Neutrophil (primary cell): ENCODE results near the gene PHTF1.

Source experiments
- H3K27ac ChIP-seq: fragments of 200-600 bp; sonication (generic); 2 replicates; pipeline ENCODE4 v1.5.1; 2016; ENCODE audit warnings: mild to moderate bottlenecking, moderate library complexity
- H3K27me3 ChIP-seq: fragments of 200-600 bp; sonication (generic); 2 replicates; pipeline ENCODE4 v1.6.0; 2016; ENCODE audit warnings: mild to moderate bottlenecking
- H3K36me3 ChIP-seq: fragments of 200-600 bp; sonication (generic); 2 replicates; pipeline ENCODE4 v1.5.1; 2017
- H3K4me1 ChIP-seq, 2 experiments: fragments of 200-600 bp in 1 of 2; sonication (generic) in 1 of 2; 1 replicate in 1 of 2; 2 replicates in 1 of 2; pipeline versions ENCODE4 v1.5.1 to v1.6.1; 2013 to 2016; ENCODE audit warnings: low read depth in 1 of 2, low read length in 1 of 2, mild to moderate bottlenecking in 1 of 2, moderate library complexity in 1 of 2; ENCODE audit not compliant: control insufficient read depth in 1 of 2, insufficient read depth in 1 of 2
- H3K4me3 ChIP-seq, 2 experiments: fragments of 200-600 bp in 1 of 2; sonication (generic) in 1 of 2; 1 replicate in 1 of 2; 2 replicates in 1 of 2; pipeline ENCODE4 v1.5.1; 2013 to 2016; ENCODE audit warnings: low read depth in 1 of 2, low read length in 1 of 2, mild to moderate bottlenecking in 1 of 2, moderate library complexity in 1 of 2
- H3K9me3 ChIP-seq: fragments of 200-600 bp; sonication (generic); 2 replicates; pipeline ENCODE4 v1.5.1; 2016
- TF ChIP-seq, protein P1 (sequence below): fragments of 200-600 bp; sonication (generic); IDR thresholded peaks from 2 replicates; pipeline ENCODE4 v1.5.1; 2016; ENCODE audit warnings: antibody characterized with exemption

Gene PHTF1

DNA sequence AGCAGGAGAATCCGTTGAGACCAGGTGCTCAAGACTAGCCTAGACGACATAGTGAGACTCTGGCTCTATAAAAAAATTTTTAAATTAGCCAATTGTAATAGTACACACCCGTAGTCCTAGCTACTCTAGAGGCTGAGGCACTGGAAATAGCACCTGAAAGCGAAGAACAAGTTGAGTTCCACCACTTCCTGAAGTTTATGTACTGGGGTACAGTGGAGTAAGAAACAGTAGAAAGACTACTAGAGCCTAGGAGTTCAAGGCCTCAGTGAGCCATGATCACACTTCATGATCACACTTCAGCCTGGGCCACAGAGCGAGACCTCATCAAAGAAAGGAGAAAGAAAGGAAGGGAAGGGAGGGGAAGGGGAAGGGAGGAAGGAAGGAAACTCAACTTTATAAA lies 33.2 kb upstream of the PHTF1 start:
- no peaks in the 10 kb centered on the region for H3K9me3 ChIP-seq
- no peak overlapping the region for H3K4me3 ChIP-seq
- TF ChIP-seq, protein P1, sequence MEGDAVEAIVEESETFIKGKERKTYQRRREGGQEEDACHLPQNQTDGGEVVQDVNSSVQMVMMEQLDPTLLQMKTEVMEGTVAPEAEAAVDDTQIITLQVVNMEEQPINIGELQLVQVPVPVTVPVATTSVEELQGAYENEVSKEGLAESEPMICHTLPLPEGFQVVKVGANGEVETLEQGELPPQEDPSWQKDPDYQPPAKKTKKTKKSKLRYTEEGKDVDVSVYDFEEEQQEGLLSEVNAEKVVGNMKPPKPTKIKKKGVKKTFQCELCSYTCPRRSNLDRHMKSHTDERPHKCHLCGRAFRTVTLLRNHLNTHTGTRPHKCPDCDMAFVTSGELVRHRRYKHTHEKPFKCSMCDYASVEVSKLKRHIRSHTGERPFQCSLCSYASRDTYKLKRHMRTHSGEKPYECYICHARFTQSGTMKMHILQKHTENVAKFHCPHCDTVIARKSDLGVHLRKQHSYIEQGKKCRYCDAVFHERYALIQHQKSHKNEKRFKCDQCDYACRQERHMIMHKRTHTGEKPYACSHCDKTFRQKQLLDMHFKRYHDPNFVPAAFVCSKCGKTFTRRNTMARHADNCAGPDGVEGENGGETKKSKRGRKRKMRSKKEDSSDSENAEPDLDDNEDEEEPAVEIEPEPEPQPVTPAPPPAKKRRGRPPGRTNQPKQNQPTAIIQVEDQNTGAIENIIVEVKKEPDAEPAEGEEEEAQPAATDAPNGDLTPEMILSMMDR: no peak
- H3K27me3 ChIP-seq: no peaks in the 10 kb centered on the region
- H3K4me1 ChIP-seq: peaks cover 4 to 11% of the 10 kb centered on the region in 2 experiments
- H3K27ac ChIP-seq: peak overlapping the region; percentile 28
- H3K36me3 ChIP-seq: peaks cover 21% of the 10 kb centered on the region

DNA sequence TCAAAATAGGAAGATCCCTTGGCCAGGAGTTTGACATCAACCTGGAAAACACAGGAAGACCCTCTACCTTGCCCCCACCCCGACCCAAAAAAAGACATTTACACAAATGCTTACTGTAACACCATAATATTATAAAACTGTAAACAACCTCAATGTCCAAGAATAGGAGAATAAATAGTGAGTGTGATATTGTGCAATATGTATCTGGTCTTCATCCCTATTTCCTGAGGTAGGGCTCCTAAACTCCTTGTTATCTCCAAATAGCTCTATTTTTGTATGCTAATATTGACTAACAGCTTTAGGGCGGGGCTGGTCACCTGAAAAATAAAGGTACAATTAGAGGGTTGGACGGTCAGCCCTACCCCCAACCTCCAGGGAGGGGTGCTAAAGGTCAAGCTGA lies 29.5 kb upstream of the PHTF1 start:
- H3K27me3 ChIP-seq: no peaks in the 10 kb centered on the region
- no peaks in the 10 kb centered on the region for H3K36me3 ChIP-seq
- TF ChIP-seq, protein P1: no peak
- no peak overlapping the region for H3K27ac ChIP-seq
- no peaks in the 10 kb centered on the region for H3K9me3 ChIP-seq
- peaks cover 27 to 29% of the 10 kb centered on the region in 2 experiments for H3K4me1 ChIP-seq
- H3K4me3 ChIP-seq: no peak overlapping the region

DNA sequence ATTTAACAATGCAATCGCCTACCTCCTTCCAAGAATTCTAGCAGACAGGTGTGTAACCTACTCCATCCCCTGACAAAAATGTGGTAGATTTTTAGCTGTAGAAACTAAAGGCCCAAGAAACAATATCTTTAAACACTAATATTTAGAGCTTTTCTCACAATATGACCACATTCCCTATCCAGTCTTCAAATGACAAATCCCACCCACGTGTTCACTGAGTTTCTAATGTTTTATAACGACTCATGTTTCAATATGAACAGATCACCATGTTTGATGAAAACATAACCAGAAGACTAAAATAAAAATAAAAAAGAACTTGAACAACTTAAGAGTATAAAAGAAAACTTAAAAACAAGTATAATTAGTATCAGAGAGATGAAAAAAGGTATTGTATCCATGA lies 28.4 kb upstream of the PHTF1 start:
- no peaks in the 10 kb centered on the region for H3K9me3 ChIP-seq
- no peak overlapping the region for H3K4me3 ChIP-seq
- no peak overlapping the region for H3K27ac ChIP-seq
- H3K4me1 ChIP-seq: peaks cover 35 to 39% of the 10 kb centered on the region in 2 experiments
- no peaks in the 10 kb centered on the region for H3K36me3 ChIP-seq
- TF ChIP-seq, protein P1: no peak
- no peaks in the 10 kb centered on the region for H3K27me3 ChIP-seq

DNA sequence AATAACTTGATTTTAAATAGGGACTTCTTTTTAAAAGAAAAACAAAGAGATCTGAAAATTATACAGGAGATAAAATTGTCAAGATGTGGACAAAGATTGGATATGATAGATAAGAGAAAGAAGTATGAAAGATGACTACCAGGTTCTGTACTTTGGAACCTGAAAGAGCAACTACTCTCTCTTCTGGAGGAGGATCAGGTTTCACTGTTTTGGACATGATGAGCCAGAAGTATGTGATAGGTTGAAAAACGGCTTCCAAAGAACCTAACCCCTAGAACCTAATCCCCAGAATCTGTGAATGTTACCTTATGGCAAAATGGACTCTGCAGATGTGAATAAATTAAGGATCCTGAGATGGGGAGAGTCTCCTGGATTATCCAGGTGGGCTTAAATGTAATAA lies 26.8 kb upstream of the PHTF1 start:
- TF ChIP-seq, protein P1: no peak
- Histone ChIP-seq H3K4me3 (no peak overlapping the region), H3K4me1 (peaks cover 45 to 55% of the 10 kb centered on the region in 2 experiments), H3K9me3 (no peaks in the 10 kb centered on the region), H3K27me3 (no peaks in the 10 kb centered on the region), H3K27ac (peak overlapping the region; percentile 90), H3K36me3 (no peaks in the 10 kb centered on the region)

DNA sequence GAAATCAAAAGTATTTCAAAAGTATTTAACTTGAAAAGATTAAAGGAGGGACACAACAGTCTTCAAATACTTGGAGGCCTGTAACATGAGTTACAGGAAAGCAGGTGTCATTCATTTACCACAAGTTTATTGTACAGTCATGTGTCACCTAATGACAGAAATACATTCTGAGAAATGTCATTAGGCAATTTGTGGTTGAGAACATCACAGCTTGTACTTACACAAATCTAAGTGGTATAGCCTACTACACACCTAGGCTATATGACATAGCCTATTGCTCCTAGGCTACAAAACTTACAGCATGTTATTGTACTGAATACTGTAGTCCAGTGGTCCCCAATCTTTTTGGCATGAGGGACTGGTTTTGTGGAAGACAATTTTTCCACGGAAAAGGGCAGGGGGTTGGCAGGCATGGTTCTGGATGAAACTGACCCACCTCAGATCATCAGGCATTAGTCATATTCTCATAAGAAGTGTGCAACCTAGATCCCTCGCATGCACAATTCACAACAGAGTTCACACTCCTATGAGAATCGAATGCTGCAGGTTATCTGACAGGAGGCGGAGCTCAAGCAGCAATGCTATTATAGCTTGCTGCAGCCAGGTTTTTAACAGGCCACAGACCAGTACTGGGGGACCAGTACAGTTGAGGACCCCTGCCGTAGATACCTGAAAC lies 25.0 kb upstream of the PHTF1 start:
- peak overlapping the region; percentile 90 for H3K27ac ChIP-seq
- H3K4me3 ChIP-seq: peak overlapping the region; percentile 48 to 49
- no peaks in the 10 kb centered on the region for H3K36me3 ChIP-seq
- H3K27me3 ChIP-seq: no peaks in the 10 kb centered on the region
- TF ChIP-seq, protein P1: no peak
- peaks cover 63 to 73% of the 10 kb centered on the region in 2 experiments for H3K4me1 ChIP-seq
- no peaks in the 10 kb centered on the region for H3K9me3 ChIP-seq
